Liver (tissue), 9 donors: ENCODE data around the gene KIRREL3. TPM values are rescaled to one million over a fixed set of nuclear protein-coding genes. Genes with fewer than 3 reads are reported as not detected.

ENCODE experiments used
- DNase-seq: peaks from one replicate; pipeline ENCODE4 v3.0.0-alpha.2; 2017; ENCODE audit warnings: low spot score
- H3K27ac ChIP-seq, 2 donors: one replicate each; pipeline ENCODE4 v1.7.0; 2013; ENCODE audit warnings: inconsistent platforms in 2 of 2, low read length in 2 of 2, control low read depth in 1 of 2, low read depth in 1 of 2, mild to moderate bottlenecking in 1 of 2
- H3K27me3 ChIP-seq, 4 donors: one replicate each; pipeline versions ENCODE4 v1.6.1 to v1.7.0; 2013; ENCODE audit warnings: low read length in 3 of 4, inconsistent platforms in 1 of 4, mild to moderate bottlenecking in 1 of 4, moderate library complexity in 1 of 4; ENCODE audit not compliant: control insufficient read depth in 4 of 4, insufficient read depth in 4 of 4
- H3K36me3 ChIP-seq, 4 donors: one replicate each; pipeline versions ENCODE4 v1.6.1 to v1.7.0; 2013; ENCODE audit warnings: low read length in 3 of 4, mild to moderate bottlenecking in 3 of 4, low read depth in 1 of 4, moderate library complexity in 1 of 4; ENCODE audit not compliant: control insufficient read depth in 4 of 4, insufficient read depth in 3 of 4
- H3K4me1 ChIP-seq, 4 donors: one replicate each; pipeline versions ENCODE4 v1.6.1 to v1.7.0; 2013; ENCODE audit warnings: low read length in 3 of 4, mild to moderate bottlenecking in 3 of 4, moderate library complexity in 1 of 4; ENCODE audit not compliant: control insufficient read depth in 4 of 4, insufficient read depth in 4 of 4
- H3K4me3 ChIP-seq, 3 donors: one replicate each; pipeline versions ENCODE4 v1.6.1 to v1.7.0; 2013; ENCODE audit warnings: low read length in 3 of 3, control low read depth in 1 of 3, low read depth in 1 of 3, mild to moderate bottlenecking in 1 of 3
- H3K9ac ChIP-seq, 2 donors: one replicate each; pipeline ENCODE4 v1.7.0; 2013; ENCODE audit warnings: low read length in 2 of 2, mild to moderate bottlenecking in 2 of 2, moderate library complexity in 2 of 2, control low read depth in 1 of 2, low read depth in 1 of 2
- H3K9me3 ChIP-seq, 4 donors: one replicate each; pipeline versions ENCODE4 v1.6.1 to v1.7.0; 2013; ENCODE audit warnings: low read length in 3 of 4; ENCODE audit not compliant: control insufficient read depth in 4 of 4
- EGR1 ChIP-seq, 2 donors: IDR thresholded peaks; 2 replicates each; pipeline ENCODE4 v1.6.1; 2016 to 2018; ENCODE audit warnings: antibody characterized with exemption in 2 of 2, low read depth in 2 of 2
- FOXA1 ChIP-seq: IDR thresholded peaks from 2 replicates; pipeline ENCODE4 v1.6.1; 2016; ENCODE audit warnings: antibody characterized with exemption
- FOXA2 ChIP-seq: IDR thresholded peaks from 2 replicates; pipeline ENCODE4 v1.6.1; 2016; ENCODE audit warnings: antibody characterized with exemption
- GABPA ChIP-seq, 2 donors: IDR thresholded peaks in 1 of 2; conservative IDR thresholded peaks in 1 of 2; 2 replicates each; pipeline ENCODE4 v1.6.1; 2016; ENCODE audit warnings: antibody characterized with exemption in 2 of 2, mild to moderate bottlenecking in 1 of 2, moderate library complexity in 1 of 2
- HNF4A ChIP-seq, 2 donors: conservative IDR thresholded peaks; 2 replicates each; pipeline ENCODE4 v1.6.1; 2016; ENCODE audit warnings: antibody characterized with exemption in 2 of 2, mild to moderate bottlenecking in 2 of 2
- HNF4G ChIP-seq: IDR thresholded peaks from 2 replicates; pipeline ENCODE4 v1.6.1; 2016; ENCODE audit warnings: antibody characterized with exemption
- JUND ChIP-seq, 2 donors: IDR thresholded peaks; 2 replicates each; pipeline ENCODE4 v1.6.1; 2016; ENCODE audit warnings: antibody characterized with exemption in 2 of 2
- NR2F2 ChIP-seq: IDR thresholded peaks from 2 replicates; pipeline ENCODE4 v1.6.1; 2016; ENCODE audit warnings: antibody characterized with exemption
- RAD21 ChIP-seq, 2 donors: IDR thresholded peaks; 2 replicates each; pipeline ENCODE4 v1.6.1; 2016; ENCODE audit warnings: antibody characterized with exemption in 2 of 2, mild to moderate bottlenecking in 2 of 2
- RXRA ChIP-seq, 2 donors: IDR thresholded peaks; 2 replicates each; pipeline ENCODE4 v1.6.1; 2017 to 2018; ENCODE audit warnings: antibody characterized with exemption in 2 of 2, mild to moderate bottlenecking in 1 of 2
- SP1 ChIP-seq: IDR thresholded peaks from 2 replicates; pipeline ENCODE4 v1.6.1; 2018; ENCODE audit warnings: antibody characterized with exemption, mild to moderate bottlenecking
- TAF1 ChIP-seq: conservative IDR thresholded peaks from 2 replicates; pipeline ENCODE4 v1.6.1; 2016; ENCODE audit warnings: antibody characterized with exemption, mild to moderate bottlenecking
- WGBS: extraction: QIAGEN DNeasy Blood & Tissue Kit; methylation state at CpG from one replicate; pipeline ENCODE4 v1.1.7; 2013; 5-methylcytosine and 5-hydroxymethylcytosine counted together
- polyA plus RNA-seq, 2 donors: library from polyadenylated mRNA; stranded (reverse) in 1 of 2; unstranded in 1 of 2; fragments of 200-250 nt in 1 of 2; fragments of >200 nt in 1 of 2; fragmentation: Nextera tagmentation in 1 of 2; extraction: Ambion mirVana in 1 of 2; gene quantifications; one replicate each; pipeline versions ENCODE4 v1.2.1 to v1.2.3, GENCODE V29; 2013 to 2015
- total RNA-seq, 2 donors: library from RNA; depleted of rRNA; stranded (reverse); fragments of >200 nt; gene quantifications; one replicate each; pipeline ENCODE4 v1.2.3, GENCODE V29; 2014
- TF ChIP-seq, protein P1 (sequence below): IDR thresholded peaks from 2 replicates; pipeline ENCODE4 v1.6.1; 2016; ENCODE audit warnings: antibody characterized with exemption
- TF ChIP-seq, protein P2 (sequence below): IDR thresholded peaks from 2 replicates; pipeline ENCODE4 v1.6.1; 2016; ENCODE audit warnings: antibody characterized with exemption
- TF ChIP-seq, protein P3 (sequence below): fragments of 150-350 bp; IDR thresholded peaks from 2 replicates; pipeline ENCODE4 v1.5.1; 2017; ENCODE audit warnings: improper control_type of control experiment, low read depth, low read length; ENCODE audit not compliant: missing input control
- TF ChIP-seq, protein P4 (sequence below): IDR thresholded peaks from 2 replicates; pipeline ENCODE4 v1.6.1; 2016; ENCODE audit warnings: antibody characterized with exemption
- donor health status: healthy.
- donor health status: healthy.
- donor health status: healthy.
- donor health status: healthy.
- donor health status: healthy.

Gene KIRREL3
- total and polyA plus RNA-seq, 4 donors: 0.03 to 0.29 (median 0.08) TPM; not detected in 1

DNA sequence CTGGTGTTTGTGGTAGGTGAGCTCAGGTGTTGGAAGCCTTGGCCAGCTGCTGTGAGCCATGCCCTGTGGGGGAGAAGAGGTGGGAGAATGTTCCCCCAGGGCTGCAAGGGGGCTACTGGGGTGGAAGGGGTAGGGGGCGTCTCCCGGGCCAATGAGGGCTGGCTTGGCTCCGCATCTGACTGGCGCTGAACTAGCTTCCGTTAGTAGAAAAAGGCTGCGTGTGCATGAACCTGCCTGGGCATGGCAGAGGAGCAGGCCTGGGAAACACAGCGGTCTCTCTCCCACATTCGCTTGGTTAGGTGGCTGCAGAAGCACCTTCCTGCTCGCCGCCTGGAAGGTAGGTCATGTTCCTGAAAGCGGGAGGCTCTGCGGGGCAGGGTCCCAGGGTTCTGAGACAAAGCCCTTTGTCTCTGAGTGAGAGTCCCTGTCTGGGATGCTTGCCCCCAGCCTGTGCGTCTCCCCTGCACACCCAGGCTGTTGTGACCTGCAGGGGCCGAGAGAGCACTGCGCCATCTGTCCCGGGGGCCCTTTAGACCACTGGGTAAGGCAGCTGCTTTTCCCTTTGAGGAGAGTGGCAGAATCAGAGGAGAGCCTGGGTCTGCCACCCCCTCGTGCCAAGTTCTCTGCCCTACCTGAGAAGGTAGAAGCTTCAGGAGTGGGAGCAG is 466.3 kb downstream of the KIRREL3 start:
- H3K36me3 ChIP-seq: no peaks in the 10 kb centered on the region
- H3K9me3 ChIP-seq: no peaks in the 10 kb centered on the region
- no peak for DNase-seq
- no peak overlapping the region for H3K4me3 ChIP-seq
- H3K4me1 ChIP-seq: no peaks in the 10 kb centered on the region
- no peak for TF ChIP-seq HNF4A (conservative IDR thresholded peaks at IDR 0.05)
- TF ChIP-seq, protein P1, sequence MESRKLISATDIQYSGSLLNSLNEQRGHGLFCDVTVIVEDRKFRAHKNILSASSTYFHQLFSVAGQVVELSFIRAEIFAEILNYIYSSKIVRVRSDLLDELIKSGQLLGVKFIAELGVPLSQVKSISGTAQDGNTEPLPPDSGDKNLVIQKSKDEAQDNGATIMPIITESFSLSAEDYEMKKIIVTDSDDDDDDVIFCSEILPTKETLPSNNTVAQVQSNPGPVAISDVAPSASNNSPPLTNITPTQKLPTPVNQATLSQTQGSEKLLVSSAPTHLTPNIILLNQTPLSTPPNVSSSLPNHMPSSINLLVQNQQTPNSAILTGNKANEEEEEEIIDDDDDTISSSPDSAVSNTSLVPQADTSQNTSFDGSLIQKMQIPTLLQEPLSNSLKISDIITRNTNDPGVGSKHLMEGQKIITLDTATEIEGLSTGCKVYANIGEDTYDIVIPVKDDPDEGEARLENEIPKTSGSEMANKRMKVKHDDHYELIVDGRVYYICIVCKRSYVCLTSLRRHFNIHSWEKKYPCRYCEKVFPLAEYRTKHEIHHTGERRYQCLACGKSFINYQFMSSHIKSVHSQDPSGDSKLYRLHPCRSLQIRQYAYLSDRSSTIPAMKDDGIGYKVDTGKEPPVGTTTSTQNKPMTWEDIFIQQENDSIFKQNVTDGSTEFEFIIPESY: no peak
- no peak for TF ChIP-seq HNF4G
- WGBS: 78% methylated on average over 17 of the region's 17 CpGs
- peaks cover 0 to 3% (median 0%) of the 10 kb centered on the region in 4 donors for H3K27me3 ChIP-seq
- no peak overlapping the region for H3K9ac ChIP-seq
- no peak overlapping the region for H3K27ac ChIP-seq

DNA sequence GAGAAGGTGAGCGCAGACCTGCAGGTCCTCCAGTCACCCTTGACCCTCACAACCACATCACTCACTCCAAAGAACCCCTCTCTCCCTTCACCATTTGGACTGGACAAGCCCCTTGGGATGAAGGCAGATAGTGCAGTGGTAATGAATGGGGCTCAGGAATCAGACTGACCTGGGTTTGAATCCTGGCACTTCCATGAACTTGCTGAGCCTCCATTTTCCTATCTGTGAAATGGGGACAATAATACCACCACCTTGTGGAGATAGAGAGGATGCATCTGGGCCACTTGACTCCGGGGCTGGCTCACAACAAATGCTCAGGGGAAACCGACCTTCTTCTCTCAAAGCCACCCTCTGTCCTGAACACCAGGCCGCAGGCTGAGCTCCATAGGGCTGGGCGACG is 467.0 kb downstream of the KIRREL3 start:
- no peak overlapping the region for H3K27ac ChIP-seq
- H3K4me3 ChIP-seq: no peak overlapping the region
- H3K4me1 ChIP-seq: no peaks in the 10 kb centered on the region
- H3K9ac ChIP-seq: no peak overlapping the region
- WGBS: 86% methylated on average over 6 of the region's 6 CpGs
- no peak for DNase-seq
- H3K27me3 ChIP-seq: peaks cover 0 to 3% (median 0%) of the 10 kb centered on the region in 4 donors
- TF ChIP-seq EGR1 (IDR thresholded peaks at IDR 0.05; ENCODE audit: low read depth in 2 of 2) (no peak), SP1 (no peak), NR2F2 (no peak), RAD21 (IDR thresholded peaks at IDR 0.05) (no peak)
- TF ChIP-seq, protein P1: no peak
- TF ChIP-seq, protein P2, sequence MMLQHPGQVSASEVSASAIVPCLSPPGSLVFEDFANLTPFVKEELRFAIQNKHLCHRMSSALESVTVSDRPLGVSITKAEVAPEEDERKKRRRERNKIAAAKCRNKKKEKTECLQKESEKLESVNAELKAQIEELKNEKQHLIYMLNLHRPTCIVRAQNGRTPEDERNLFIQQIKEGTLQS: no peak
- TF ChIP-seq, protein P3, sequence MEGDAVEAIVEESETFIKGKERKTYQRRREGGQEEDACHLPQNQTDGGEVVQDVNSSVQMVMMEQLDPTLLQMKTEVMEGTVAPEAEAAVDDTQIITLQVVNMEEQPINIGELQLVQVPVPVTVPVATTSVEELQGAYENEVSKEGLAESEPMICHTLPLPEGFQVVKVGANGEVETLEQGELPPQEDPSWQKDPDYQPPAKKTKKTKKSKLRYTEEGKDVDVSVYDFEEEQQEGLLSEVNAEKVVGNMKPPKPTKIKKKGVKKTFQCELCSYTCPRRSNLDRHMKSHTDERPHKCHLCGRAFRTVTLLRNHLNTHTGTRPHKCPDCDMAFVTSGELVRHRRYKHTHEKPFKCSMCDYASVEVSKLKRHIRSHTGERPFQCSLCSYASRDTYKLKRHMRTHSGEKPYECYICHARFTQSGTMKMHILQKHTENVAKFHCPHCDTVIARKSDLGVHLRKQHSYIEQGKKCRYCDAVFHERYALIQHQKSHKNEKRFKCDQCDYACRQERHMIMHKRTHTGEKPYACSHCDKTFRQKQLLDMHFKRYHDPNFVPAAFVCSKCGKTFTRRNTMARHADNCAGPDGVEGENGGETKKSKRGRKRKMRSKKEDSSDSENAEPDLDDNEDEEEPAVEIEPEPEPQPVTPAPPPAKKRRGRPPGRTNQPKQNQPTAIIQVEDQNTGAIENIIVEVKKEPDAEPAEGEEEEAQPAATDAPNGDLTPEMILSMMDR: no peak
- no peaks in the 10 kb centered on the region for H3K9me3 ChIP-seq
- no peaks in the 10 kb centered on the region for H3K36me3 ChIP-seq

DNA sequence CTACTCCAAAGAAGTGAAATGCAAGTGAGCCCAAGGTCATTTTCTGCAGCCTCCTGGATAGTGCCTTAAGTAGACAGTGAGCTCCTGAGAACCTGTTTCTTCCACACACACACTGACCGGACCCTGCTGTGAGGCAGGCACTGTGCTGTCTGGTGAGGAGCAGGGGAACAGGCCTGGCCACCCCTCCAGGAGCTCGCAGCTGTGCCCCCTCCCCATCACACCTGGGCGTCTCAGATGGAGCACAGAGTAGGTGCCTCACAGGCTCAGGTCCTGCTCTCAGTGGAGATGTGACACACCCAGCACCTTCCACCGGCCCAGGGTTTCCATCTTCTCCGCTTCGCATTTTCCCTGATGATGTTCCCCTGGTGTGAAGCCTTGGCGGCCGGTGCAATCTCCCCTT is 470.2 kb downstream of the KIRREL3 start:
- no peak for DNase-seq
- Histone ChIP-seq H3K4me3 (no peak overlapping the region), H3K9me3 (no peaks in the 10 kb centered on the region), H3K4me1 (no peaks in the 10 kb centered on the region), H3K36me3 (no peaks in the 10 kb centered on the region), H3K9ac (no peak overlapping the region), H3K27me3 (peaks cover 0 to 7% (median 2%) of the 10 kb centered on the region in 4 donors), H3K27ac (no peak overlapping the region)
- no peak for TF ChIP-seq FOXA2
- TF ChIP-seq, protein P3: no peak
- TF ChIP-seq SP1: no peak
- no peak for TF ChIP-seq HNF4A (conservative IDR thresholded peaks at IDR 0.05)
- TF ChIP-seq RAD21 (IDR thresholded peaks at IDR 0.05): no peak
- TF ChIP-seq GABPA (IDR thresholded peaks at IDR 0.05 in 1 of 2, conservative IDR thresholded peaks at IDR 0.05 in 1 of 2): no peak
- no peak for TF ChIP-seq NR2F2
- no peak for TF ChIP-seq RXRA (IDR thresholded peaks at IDR 0.05)
- TF ChIP-seq JUND (IDR thresholded peaks at IDR 0.05): no peak
- no peak for TF ChIP-seq FOXA1
- TF ChIP-seq EGR1 (IDR thresholded peaks at IDR 0.05; ENCODE audit: low read depth in 2 of 2): no peak
- TF ChIP-seq TAF1: no peak
- TF ChIP-seq, protein P2: no peak
- TF ChIP-seq, protein P4, sequence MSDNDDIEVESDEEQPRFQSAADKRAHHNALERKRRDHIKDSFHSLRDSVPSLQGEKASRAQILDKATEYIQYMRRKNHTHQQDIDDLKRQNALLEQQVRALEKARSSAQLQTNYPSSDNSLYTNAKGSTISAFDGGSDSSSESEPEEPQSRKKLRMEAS: no peak
- no peak for TF ChIP-seq HNF4G
- 83% methylated on average over 8 of the region's 8 CpGs for WGBS
